GM19467 (cell line): ENCODE results near the gene SART3.
"Not testable (repeated sequence)": the region's sequence is repeated elsewhere in the genome, so short reads cannot be mapped to it uniquely, and the experiment has no call there.

ENCODE experiments used
- ATAC-seq: cut with Tn5 transposase; IDR thresholded peaks from one replicate; pipeline ENCODE4 v1.9.1; 2021; ENCODE audit warnings: mild to moderate bottlenecking, moderate library complexity; ENCODE audit not compliant: unreplicated experiment

SART3 gene

DNA sequence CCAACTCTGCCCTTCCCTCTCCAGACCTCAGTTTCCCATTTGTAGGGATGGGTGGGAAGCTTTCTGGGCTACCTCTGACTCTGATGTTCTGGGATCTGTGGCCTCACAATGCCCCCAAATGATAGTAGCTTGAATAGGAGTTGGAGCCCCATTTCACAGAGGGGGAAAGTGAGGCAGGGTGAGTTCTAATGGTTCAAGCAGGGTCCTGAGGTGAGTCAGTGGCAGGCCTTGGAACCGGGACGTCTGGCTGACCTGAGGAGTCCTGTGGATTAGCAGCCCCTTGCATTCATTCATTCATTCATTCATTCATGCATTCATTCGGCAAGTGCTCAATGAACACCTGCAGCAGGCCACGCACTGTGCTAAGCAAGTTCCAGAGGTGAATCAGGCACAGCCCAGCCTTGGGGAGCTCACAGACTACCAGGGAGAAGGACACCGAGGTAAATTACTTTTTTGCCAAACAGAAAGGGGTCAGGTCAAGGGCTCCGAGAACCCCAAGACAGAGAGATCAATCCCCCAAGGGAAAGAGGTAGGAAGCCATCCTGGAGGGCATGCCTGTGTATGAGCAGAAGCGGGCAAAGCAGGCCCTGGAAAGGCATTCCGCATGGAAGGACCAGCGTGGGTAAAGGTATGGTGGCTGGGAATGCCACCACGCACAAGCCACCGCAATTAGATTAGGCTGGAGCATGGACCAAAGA lies 37.7 kb upstream of the SART3 start:
- ATAC-seq = no peak

DNA sequence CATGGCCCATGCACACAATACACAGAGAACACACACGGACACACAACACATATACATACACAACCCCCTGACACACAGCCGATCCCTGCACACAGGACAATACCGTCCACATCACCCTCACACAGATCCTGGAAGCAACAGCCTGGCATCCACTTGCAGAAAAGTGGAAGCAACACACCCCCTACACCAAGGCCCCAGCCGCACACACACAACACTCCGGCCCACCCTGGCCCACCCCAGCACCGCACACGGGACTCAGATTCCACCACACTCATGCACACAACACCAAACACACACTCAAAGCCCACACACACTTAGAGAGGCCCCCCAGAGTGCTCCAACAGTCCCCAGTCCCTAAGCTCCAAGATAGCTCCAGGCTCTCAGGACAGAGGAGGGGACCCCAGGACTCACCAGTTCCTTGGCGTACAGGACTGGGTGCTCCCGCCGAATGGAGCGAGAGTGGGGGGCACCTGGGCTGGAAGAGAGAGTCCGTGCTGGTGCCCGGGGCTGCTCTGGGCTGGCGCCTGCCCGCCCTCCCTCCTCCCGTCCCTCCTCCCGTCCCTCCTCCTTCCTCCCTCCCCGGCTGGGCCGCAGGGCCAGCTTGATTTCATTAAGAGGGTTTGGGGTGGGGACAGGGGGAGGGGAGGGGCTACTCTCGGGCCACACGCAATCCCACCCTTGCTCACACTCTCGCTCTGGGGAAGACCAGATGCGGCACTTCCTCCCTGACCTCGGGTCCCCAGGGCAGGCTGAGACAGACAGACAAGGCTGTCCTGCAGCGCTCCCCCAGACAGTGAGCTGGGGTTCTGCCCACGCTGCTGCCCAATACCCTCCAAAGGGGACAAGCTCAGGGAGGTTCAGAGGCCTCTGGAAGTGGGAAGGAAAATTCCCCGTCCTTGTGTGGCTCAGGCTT lies 36.8 kb upstream of the SART3 start, which contains the start of gene TMEM119:
TSS of gene TMEM119 (minus strand) at position 526 of the 913 bp plus-strand sequence. CDS start 5,701 bp downstream, outside the sequence.
- ATAC-seq = no peak

DNA sequence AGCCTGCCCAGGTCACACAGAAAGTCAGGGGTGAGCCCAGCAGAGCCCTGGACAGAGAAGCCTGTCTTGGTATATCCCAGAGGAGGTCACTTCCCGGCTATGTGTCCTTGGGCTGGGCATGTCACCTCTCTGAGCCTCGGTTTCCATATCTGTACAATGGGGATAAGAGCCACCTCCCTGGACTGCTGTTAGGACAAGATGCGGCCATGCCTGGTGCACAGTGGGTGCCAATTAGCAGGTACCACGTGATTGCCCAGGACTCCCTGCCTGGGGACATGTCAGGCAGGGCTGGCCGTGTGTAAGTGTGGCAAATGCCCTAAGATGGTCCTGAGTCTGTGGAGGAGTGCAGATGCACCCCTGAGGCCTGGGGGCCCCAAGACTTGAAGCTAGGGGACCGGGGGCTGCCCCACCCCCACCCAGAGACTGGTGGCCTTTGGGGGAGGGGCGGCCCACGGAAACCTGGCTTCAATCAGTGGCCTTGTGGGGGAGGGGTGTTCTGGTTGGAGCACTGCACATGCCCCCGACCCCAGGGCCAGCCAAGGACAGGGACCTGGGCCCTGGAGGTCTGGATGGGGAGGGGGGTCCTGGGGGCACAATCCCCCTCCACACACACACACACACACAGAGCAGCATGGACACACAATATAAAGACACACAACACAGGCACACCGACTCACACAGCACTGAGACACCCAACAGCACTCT lies 36.0 kb upstream of the SART3 start:
- ATAC-seq = no peak

DNA sequence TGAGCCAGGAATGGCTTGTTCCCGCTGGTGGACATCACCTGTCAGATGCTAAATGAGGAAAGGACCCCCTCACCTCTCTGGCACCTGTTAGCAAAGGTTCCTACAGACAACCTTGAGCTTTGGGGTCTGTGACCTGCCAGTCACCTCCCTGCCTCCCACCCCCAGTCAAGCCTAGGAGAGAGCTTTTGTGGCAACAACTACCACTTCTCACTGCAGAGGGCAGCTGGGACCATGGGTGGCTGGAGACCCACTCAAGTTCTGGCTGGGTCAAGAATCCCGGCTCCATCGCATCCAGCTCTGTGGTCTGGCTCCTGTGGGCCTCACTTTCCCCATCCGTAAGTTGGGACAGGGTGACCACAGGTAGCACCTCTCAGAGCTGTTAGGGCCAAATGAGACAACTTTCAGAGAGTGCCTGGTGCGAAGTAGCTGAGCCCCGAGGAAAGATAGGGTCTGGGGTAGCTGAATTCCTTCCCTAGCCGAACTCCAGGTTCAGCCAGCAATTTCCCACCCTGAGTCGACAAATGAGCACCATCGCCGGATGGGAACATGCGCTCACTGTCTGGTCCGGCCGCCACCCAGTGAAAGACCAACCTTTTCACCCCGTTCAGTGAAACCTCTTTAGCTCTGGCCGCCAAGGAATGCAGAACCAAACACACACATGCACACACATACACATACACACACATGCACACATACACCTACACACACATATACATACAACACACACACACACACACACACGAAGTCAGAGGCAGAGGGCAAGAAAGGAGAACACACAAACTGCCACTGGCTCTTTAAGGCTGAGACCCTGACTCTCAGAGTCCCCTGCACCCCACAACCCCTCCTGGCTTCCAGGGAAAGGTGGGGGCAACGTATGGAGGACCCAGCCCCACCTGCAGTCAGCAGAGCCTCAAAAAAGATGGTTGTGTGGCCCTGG lies 35.0 kb upstream of the SART3 start:
- no peak for ATAC-seq

DNA sequence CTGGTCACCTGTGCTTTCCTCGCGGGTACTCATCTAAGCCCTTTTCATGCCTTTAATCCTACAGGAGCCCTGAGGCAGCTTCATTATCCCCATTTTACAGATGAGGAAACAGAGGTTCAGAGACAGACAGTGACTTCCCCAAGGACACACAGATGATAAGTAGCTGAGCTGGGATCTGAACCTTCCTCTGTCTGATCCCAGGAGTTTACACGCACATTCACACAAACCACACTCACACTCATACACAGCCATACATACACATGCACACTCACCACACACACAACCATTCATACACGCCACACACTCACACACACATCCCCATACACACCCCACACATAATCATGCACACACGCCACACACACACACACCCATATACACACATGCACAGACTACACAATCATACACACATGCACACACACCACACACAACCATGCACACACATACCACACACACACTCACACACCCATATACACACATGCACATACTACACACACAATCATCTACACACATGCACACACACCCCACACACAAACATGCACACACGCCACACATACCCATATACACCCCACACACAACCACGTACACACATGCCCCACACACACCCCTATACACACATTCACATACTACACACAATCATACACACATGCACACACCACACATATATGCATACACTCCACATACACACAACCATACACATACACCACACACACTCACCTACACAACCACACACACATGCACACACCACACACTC lies 34.2 kb upstream of the SART3 start:
- ATAC-seq = no peak

DNA sequence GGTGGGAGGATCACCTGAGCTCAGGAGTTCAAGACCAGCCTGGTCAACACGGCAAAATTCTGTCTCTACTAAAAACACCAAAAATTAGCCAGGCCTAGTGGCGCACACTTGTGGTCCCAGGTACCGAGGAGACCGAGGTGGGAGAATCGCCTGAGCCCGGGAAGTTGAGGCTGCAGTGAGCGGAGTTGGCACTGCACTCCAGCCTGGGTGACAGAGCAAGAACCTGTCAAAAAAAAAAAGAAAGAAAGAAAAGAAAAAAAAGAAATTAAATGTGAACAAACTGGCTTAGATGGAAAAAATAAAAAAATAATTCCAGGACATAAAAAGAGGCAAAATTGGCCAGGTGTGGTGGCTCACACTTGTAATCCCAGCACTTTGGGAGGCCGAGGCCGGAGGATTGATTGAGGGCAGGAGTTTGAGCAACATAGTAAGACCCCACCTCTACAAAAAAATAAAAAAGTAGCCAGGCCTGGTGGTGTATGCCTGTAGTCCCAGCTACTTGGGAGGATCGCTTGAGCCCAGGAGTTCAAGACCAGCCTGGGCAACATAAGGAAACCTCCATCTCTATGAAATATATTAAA lies 33.4 kb upstream of the SART3 start:
- ATAC-seq = no peak

DNA sequence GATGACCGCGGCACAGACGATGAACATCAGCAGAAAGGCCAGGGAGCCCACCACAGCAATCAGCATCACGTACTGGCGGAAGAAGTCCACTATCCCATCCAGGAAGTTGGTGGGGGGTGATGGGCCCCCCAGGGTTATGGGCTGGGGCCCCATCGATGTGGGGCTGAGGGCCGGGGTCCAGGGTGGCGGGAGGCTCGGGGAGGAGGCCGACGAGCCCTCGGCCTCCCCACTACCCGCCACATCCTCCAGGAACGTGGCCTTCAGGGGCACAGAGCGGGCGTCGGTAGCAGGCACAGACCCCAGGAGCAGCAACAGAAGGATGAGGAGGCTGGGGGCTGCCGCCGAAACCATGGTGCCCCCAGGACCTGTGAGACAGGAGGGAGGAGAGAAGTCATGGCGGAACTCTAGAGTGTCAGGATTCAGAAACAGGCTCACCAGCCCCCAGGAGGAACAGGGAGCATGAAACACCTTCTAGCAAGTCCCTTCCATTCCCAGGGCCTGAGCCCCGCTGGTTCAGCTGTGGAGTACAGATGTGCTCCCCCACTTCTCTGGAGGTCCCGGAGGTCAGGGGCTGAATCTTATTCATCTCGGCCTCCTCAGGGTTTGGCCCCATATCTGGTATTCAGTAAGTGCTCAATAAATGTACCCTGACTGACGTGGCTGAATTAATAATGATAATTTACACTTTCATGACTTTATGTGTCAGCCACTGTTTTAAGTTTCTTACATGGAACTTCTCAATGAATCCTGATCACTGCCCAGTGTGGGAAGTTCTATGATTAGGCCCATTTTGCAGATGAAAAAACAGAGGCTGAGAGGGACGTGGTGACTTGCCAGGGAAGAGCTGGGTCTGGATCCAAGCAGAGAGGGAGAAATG lies 31.3 kb upstream of the SART3 start:
- no peak for ATAC-seq

DNA sequence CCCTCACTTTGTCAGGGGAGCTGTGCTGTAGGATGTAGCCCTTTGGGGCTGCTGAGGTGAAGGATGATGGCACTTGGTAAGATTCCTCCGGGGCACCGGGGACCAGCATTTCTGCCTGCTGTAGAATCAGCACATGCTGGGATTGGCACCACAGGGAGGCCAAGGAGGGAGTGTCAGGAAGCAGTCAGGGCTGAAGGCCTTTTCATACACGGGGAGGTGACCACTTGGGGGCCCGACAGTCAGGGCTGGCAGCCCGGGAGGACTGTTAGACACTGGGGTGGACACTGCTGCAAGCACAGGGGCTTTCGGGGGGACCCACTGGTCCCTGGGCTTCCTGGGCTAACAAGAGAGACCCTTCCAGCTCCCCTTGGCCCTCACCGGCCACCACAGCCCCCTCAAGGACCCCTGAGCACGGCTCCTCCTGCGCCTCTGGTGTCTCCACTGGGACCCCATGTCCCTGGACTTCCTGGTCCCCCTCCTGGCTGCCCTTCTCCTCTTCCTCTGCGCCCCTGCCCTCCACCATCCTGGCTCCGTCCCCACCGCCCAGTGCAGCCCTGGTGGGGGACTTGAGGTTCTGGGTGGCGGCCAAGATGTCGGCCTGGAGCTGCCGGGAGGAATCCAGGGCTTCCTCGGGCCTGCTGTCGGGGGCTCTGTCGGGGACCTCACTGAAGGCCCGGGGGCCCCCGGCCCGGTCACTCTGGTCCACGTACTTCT lies 30.5 kb upstream of the SART3 start:
- no peak for ATAC-seq

DNA sequence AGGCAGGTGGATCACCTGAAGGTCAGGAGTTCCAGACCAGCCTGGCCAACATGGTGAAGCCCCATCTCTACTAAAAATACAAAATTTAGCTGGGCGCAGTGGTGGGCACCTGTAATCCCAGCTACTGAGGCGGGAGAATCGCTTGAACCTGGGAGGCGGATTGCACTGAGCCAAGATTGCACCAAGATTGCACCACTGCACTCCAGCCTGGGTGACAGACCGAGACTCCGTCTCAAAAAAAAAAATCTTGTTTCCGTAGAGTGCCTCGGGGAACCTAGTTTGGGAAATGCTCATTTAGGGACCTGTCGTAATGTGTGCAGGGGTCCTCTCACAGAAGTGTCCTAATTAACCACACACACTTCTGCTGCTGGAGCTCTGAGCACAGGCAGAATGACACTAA lies 29.5 kb upstream of the SART3 start:
- not testable (repeated sequence) for ATAC-seq

DNA sequence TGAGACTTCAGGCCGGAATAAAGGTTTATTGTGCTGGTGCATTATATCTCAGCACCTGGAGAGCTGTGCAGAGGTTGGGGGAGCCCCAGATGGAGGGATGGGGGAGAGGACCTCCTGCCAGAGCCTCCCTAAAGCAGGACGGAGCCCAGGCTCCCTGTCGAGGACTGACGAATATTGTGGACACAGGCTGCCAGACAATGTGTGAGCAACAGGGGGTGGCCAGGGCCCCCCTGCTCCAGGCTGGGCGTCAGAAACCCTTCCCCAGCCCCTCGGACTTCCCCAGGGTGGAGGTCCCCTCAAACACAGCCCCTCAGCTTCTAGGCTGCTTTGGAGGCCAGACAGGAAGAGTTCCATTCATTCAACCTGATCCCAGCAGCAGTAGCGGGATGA lies 28.9 kb upstream of the SART3 start:
- ATAC-seq = no peak

DNA sequence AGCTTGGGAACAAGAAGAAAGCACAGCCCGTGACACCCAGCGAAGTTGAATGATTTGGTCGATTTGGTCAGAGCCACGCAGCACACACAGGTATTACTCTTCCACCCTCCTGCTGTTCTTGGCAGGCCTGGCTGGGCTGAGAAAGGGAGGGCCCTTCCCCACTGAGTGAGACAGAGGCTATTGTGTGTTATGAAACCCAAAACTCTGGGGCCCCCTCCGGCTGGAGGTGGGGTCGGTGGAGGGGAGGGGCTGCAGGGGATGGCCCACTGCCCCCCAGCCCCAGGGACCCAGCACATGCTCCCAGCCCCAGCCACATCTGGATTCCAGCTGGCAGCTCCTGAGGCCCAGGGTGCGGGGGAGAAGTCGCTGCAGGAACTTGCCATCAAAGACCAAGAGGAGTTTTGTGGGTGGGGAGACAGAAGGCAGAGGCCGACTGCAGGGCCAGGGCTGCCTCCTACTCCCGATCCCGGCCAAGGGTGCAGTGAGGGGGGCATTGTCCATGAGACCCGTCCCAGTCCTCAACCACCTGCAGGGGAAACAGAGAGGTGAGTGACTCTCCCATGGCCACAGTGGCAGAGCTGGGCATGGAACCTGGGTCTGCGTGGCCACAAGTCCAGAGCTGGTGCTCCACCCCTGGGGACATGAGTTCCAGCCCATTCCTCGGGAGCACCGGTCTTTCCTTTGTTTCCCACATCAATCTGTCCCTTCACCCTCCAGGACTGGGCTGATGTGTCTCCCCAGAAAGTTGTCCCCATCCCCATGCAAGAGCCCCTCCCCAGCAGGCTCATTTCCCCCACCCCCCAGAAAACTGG lies 28.3 kb upstream of the SART3 start:
- no peak for ATAC-seq

DNA sequence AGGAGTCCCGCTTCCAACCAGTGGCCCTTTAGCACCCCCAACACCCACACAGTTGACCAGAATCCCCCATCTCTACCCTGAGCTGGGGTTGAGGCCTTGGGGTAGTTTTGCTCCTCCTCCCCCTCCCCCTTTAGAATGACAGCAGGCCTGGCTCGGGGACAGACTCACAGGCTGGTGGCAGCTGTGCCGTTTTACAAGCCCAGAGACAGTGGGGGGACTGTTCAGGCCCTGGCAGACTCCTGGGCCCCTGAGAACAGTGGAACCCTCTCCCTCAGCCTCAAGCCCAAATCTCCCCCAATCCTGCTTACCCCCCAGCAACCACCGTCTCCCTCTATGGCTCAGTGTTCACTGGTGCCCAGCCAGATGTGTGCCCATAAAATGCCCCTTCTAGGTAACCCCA lies 26.9 kb upstream of the SART3 start:
- ATAC-seq = no peak

DNA sequence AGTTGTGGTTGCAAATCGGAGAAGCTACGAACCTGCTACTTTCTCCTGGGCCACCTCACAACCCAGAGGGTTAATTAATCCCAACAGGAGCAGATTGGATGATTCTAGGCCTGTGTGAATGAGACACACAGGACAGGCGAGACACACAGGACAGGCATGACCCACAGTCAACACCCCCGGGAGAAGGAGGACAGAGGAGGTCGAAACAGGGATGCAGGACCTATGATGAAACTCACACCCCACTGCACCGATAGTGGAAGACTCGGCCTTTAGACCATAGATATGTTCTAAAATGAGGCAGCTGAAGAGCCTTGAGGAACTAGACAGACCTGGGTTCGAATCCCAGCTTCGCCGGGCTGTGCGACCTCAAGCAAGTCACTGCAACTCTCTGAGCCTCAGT lies 25.3 kb upstream of the SART3 start:
- no peak for ATAC-seq

DNA sequence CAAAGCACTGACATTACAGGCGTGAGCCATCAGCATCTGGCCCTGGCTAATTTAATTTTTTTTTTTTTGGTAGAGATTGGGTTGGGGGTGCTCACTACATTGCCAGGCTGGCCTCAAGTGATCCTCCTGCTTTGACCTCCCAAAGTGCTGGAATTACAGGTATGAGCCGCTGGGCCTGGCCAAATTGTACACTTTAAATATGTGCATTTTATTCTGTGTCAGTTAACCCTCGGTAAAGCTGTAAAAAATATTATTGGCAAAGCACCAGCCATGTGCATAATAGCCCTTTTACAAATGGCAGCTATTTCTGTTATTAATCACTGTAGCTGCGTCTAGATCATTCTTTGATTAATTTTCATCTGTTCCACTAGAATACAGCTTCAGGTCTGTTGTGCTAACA lies 24.9 kb upstream of the SART3 start:
- no peak for ATAC-seq

DNA sequence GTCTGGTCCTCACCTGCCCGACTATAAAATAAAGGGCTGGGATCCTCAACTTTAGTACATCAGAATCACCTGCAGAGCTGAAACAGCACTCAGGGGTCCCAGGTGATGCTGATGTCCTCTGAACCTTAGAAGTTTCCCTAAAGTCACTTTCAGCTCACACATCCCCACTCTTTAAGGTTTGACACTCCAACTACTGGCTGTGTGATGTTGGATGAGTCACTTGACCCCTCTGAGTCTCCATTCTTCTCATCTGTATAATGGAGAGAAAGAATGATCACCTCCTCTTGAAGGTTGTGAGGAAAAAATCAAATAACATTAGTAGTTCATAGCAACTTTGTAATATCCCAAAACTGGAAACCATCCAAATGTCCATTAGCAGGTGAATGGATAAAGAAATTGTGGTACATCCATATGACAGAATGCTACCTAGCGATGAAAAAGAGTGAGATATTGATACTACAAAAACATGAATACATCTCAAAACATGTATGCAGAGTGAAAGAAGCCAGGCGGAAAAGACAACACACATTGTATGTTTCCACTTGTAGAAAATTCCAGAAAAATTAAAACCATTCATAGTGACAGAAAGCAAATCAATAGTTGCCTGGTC lies 23.6 kb upstream of the SART3 start:
- no peak for ATAC-seq

DNA sequence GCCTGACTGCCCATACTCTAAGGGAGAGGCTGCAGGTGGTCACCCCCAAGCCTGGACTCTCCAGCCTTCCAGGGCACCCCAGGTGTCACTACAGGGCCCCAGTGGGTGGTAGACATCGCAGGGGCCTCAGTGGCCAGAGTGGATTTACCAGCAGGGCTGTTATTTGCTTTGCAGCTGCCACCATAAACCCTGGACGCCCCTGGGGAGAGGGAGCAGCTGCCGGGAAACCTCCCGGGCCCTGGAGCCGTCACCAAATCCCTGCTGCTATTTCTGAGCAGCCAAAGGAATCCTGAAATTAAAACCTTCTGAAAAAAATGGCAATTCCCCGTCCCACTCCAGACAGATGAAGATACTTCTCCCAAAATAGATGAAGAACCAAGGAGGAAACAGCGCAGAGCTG lies 23.0 kb upstream of the SART3 start:
- no peak for ATAC-seq
